ENCODE results near the gene TRAPPC14. TPM values are rescaled to one million over a fixed set of nuclear protein-coding genes. Genes with fewer than 3 reads are reported as not detected.

TRAPPC14 gene
- 9.5 TPM for polyA plus RNA-seq (2013, experiment 1 of 2)
- 8.9 TPM for polyA plus RNA-seq (2013, experiment 2 of 2)

GRCh38 chr7:100158229-100159098 is at the start of gene TRAPPC14:
TRAPPC14 (minus strand) TSS chr7:100158723; CDS start chr7:100158499, 224 bp downstream.
- no peak within 1 kb of the TSS for H2BK15ac ChIP-seq (ENCODE audit: low read length)
- H3K36me3 ChIP-seq (replicated peaks in 1 of 2; ENCODE audit: control insufficient read depth in 2 of 2, insufficient read depth in 2 of 2, low read length in 2 of 2), result peaks cover 24 to 41% of the 10 kb centered on the region in 2 donors
- H3K4me3 ChIP-seq (ENCODE audit: low read length in 2 of 2), result peak within 1 kb of the TSS; percentile 87 to 97
- H3K79me1 ChIP-seq (ENCODE audit: low read depth, low read length), result peaks cover 5% of the 10 kb centered on the region
- H3K27me3 ChIP-seq (ENCODE audit: control insufficient read depth in 3 of 3, insufficient read depth in 3 of 3, low read depth in 1 of 3, low read length in 3 of 3), result no peaks in the 10 kb centered on the region
- peak within 1 kb of the TSS; percentile 63 for H3K27ac ChIP-seq (replicated peaks; ENCODE audit: low read length)
- peak; percentile 87 for DNase-seq (ENCODE audit: low spot score)
- H3K4me1 ChIP-seq (ENCODE audit: control insufficient read depth in 2 of 2, insufficient read depth in 1 of 2, low read depth in 1 of 2, low read length in 2 of 2), result peaks cover 5 to 11% of the 10 kb centered on the region in 2 donors
- no peak within 1 kb of the TSS for H2BK12ac ChIP-seq (ENCODE audit: low read length)
- H3K14ac ChIP-seq (ENCODE audit: low read length), result no peak within 1 kb of the TSS
- no peaks in the 10 kb centered on the region for H3K9me3 ChIP-seq (replicated peaks in 1 of 2; ENCODE audit: control insufficient read depth in 2 of 2, insufficient read depth in 1 of 2, low read depth in 1 of 2, low read length in 2 of 2)
- peak within 1 kb of the TSS; percentile 89 for H3K9ac ChIP-seq (ENCODE audit: low read depth, low read length, poor library complexity)
- H2AK5ac ChIP-seq (ENCODE audit: low read depth, low read length), result peak within 1 kb of the TSS; percentile 69
- no peak within 1 kb of the TSS for H4K8ac ChIP-seq (ENCODE audit: low read depth, low read length)
- peak within 1 kb of the TSS; percentile 92 for H3K4me2 ChIP-seq (ENCODE audit: insufficient read depth, low read length, poor library complexity, severe bottlenecking)
- peak within 1 kb of the TSS; percentile 1 for H3K4ac ChIP-seq (ENCODE audit: low read length)
- H3K23ac ChIP-seq (ENCODE audit: low read depth, low read length, poor library complexity), result peak within 1 kb of the TSS; percentile 87
- no peak within 1 kb of the TSS for H2BK120ac ChIP-seq (ENCODE audit: low read depth, low read length)
- H2BK5ac ChIP-seq (ENCODE audit: low read length), result peak within 1 kb of the TSS; percentile 55
- peak within 1 kb of the TSS; percentile 88 for H2AFZ ChIP-seq (ENCODE audit: low read length)
- WGBS, 2 donors (ENCODE audit: extremely low coverage in 2 of 2, insufficient read length in 2 of 2, insufficient replicate concordance in 1 of 2), result no CpG with 5 or more reads among the region's 87 CpGs
- no peak within 1 kb of the TSS for H4K91ac ChIP-seq (ENCODE audit: low read depth, low read length, poor library complexity)
- H3K18ac ChIP-seq (ENCODE audit: low read length), result peak within 1 kb of the TSS; percentile 86

DNA sequence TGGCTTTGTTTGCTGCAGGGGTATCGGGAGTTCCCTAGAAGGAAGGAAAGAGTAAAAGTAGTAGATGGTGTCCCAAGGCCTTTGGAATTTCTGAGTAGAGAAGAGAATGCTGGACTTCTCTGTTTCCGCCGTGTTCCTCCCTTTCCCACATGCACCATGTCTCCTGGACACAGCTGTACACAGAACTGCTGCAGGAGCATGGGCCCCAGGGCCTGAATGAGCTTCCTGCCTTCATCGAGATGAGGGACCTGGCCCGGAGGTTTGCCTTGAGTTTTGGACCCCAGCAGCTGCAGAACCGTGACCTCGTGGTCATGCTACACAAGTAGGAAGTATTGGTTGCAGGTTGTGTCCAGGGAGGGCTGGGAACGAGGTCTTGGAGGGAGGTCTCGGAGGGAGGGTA is 45.9 kb upstream of the TRAPPC14 start:
- H2AK5ac ChIP-seq (ENCODE audit: low read depth, low read length), result no peak overlapping the region
- H4K91ac ChIP-seq (ENCODE audit: low read depth, low read length, poor library complexity), result no peak overlapping the region
- no peak overlapping the region for H2BK15ac ChIP-seq (ENCODE audit: low read length)
- no CpG with 5 or more reads among the region's 9 CpGs for WGBS, 2 donors (ENCODE audit: extremely low coverage in 2 of 2, insufficient read length in 2 of 2, insufficient replicate concordance in 1 of 2)
- H3K4me2 ChIP-seq (ENCODE audit: insufficient read depth, low read length, poor library complexity, severe bottlenecking), result no peak overlapping the region
- H3K4me1 ChIP-seq (ENCODE audit: control insufficient read depth in 2 of 2, insufficient read depth in 1 of 2, low read depth in 1 of 2, low read length in 2 of 2), result peaks cover 4 to 6% of the 10 kb centered on the region in 2 donors
- H2BK12ac ChIP-seq (ENCODE audit: low read length), result no peak overlapping the region
- no peaks in the 10 kb centered on the region for H3K79me1 ChIP-seq (ENCODE audit: low read depth, low read length)
- peaks cover 0 to 2% (median 0%) of the 10 kb centered on the region in 3 experiments for H3K27me3 ChIP-seq (ENCODE audit: control insufficient read depth in 3 of 3, insufficient read depth in 3 of 3, low read depth in 1 of 3, low read length in 3 of 3)
- no peak overlapping the region for H3K4ac ChIP-seq (ENCODE audit: low read length)
- no peak overlapping the region for H3K23ac ChIP-seq (ENCODE audit: low read depth, low read length, poor library complexity)
- no peak for DNase-seq (ENCODE audit: low spot score)
- H2AFZ ChIP-seq (ENCODE audit: low read length), result no peak overlapping the region
- H2BK5ac ChIP-seq (ENCODE audit: low read length), result no peak overlapping the region
- no peak overlapping the region for H3K9ac ChIP-seq (ENCODE audit: low read depth, low read length, poor library complexity)
- no peak overlapping the region for H2BK120ac ChIP-seq (ENCODE audit: low read depth, low read length)
- no peak overlapping the region for H3K27ac ChIP-seq (replicated peaks; ENCODE audit: low read length)
- H3K18ac ChIP-seq (ENCODE audit: low read length), result peak overlapping the region; percentile 33
- peaks cover 0 to 2% of the 10 kb centered on the region in 2 donors for H3K9me3 ChIP-seq (replicated peaks in 1 of 2; ENCODE audit: control insufficient read depth in 2 of 2, insufficient read depth in 1 of 2, low read depth in 1 of 2, low read length in 2 of 2)
- H3K36me3 ChIP-seq (replicated peaks in 1 of 2; ENCODE audit: control insufficient read depth in 2 of 2, insufficient read depth in 2 of 2, low read length in 2 of 2), result peaks cover 0 to 1% of the 10 kb centered on the region in 2 donors
- H3K4me3 ChIP-seq (ENCODE audit: low read length in 2 of 2), result peak overlapping the region in 1 of 2 donors; percentile 21
- no peak overlapping the region for H4K8ac ChIP-seq (ENCODE audit: low read depth, low read length)
- H3K14ac ChIP-seq (ENCODE audit: low read length), result no peak overlapping the region

DNA sequence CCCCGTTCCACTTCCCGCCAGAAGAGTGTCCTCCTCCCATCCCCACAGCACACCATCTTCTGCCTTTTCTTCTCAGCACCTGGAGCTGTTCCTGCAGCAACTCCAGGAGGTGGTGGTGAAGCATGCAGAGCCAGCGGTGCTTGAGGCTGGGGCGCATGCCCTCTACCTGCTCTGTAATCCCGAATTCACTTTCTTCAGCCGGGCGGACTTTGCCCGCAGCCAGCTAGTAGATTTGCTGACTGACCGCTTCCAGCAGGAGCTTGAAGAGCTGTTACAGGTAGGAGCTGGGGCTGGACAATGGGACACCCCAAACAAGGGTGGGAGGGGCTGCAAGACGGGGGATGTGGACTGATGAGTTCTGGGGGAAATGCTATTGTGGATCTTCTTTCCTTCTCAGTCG is 42.2 kb upstream of the TRAPPC14 start:
- H3K4ac ChIP-seq (ENCODE audit: low read length), result no peak overlapping the region
- H2AK5ac ChIP-seq (ENCODE audit: low read depth, low read length), result no peak overlapping the region
- H3K27me3 ChIP-seq (ENCODE audit: control insufficient read depth in 3 of 3, insufficient read depth in 3 of 3, low read depth in 1 of 3, low read length in 3 of 3), result peaks cover 0 to 2% (median 0%) of the 10 kb centered on the region in 3 experiments
- H3K27ac ChIP-seq (replicated peaks; ENCODE audit: low read length), result no peak overlapping the region
- H2BK120ac ChIP-seq (ENCODE audit: low read depth, low read length), result no peak overlapping the region
- no peak overlapping the region for H2BK5ac ChIP-seq (ENCODE audit: low read length)
- no peak overlapping the region for H3K4me3 ChIP-seq (ENCODE audit: low read length in 2 of 2)
- H3K4me2 ChIP-seq (ENCODE audit: insufficient read depth, low read length, poor library complexity, severe bottlenecking), result no peak overlapping the region
- peaks cover 0 to 2% of the 10 kb centered on the region in 2 donors for H3K9me3 ChIP-seq (replicated peaks in 1 of 2; ENCODE audit: control insufficient read depth in 2 of 2, insufficient read depth in 1 of 2, low read depth in 1 of 2, low read length in 2 of 2)
- H3K23ac ChIP-seq (ENCODE audit: low read depth, low read length, poor library complexity), result no peak overlapping the region
- no peak overlapping the region for H3K9ac ChIP-seq (ENCODE audit: low read depth, low read length, poor library complexity)
- H3K18ac ChIP-seq (ENCODE audit: low read length), result no peak overlapping the region
- no peak overlapping the region for H3K14ac ChIP-seq (ENCODE audit: low read length)
- H2AFZ ChIP-seq (ENCODE audit: low read length), result no peak overlapping the region
- H3K36me3 ChIP-seq (replicated peaks in 1 of 2; ENCODE audit: control insufficient read depth in 2 of 2, insufficient read depth in 2 of 2, low read length in 2 of 2), result peaks cover 0 to 1% of the 10 kb centered on the region in 2 donors
- H2BK12ac ChIP-seq (ENCODE audit: low read length), result no peak overlapping the region
- WGBS, 2 donors (ENCODE audit: extremely low coverage in 2 of 2, insufficient read length in 2 of 2, insufficient replicate concordance in 1 of 2), result no CpG with 5 or more reads among the region's 11 CpGs
- DNase-seq (ENCODE audit: low spot score), result no peak
- no peak overlapping the region for H2BK15ac ChIP-seq (ENCODE audit: low read length)
- peaks cover 4 to 6% of the 10 kb centered on the region in 2 donors for H3K4me1 ChIP-seq (ENCODE audit: control insufficient read depth in 2 of 2, insufficient read depth in 1 of 2, low read depth in 1 of 2, low read length in 2 of 2)
- H4K91ac ChIP-seq (ENCODE audit: low read depth, low read length, poor library complexity), result no peak overlapping the region
- H4K8ac ChIP-seq (ENCODE audit: low read depth, low read length), result no peak overlapping the region
- no peaks in the 10 kb centered on the region for H3K79me1 ChIP-seq (ENCODE audit: low read depth, low read length)

DNA sequence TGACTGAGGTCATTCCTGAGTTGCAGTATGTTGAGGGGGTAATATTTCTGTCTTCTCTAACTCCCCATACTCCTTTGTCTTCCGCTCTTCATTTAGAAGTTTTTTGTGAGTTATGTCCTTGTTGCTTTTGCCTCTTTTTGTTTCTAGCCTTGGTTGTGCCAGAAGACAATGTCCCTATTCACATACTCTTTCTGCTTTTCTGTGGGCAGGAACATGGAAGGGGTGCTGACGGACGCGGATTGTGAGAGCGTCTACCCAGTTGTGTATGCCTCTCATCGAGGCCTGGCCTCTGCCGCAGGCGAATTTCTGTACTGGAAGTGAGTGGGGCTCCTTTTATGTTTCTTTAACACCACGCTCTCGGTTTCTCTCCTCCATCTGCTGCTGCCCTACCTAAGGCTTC is 39.7 kb upstream of the TRAPPC14 start:
- H3K27me3 ChIP-seq (ENCODE audit: control insufficient read depth in 3 of 3, insufficient read depth in 3 of 3, low read depth in 1 of 3, low read length in 3 of 3), result peaks cover 0 to 2% (median 0%) of the 10 kb centered on the region in 3 experiments
- H2BK15ac ChIP-seq (ENCODE audit: low read length), result no peak overlapping the region
- DNase-seq (ENCODE audit: low spot score), result no peak
- H3K79me1 ChIP-seq (ENCODE audit: low read depth, low read length), result no peaks in the 10 kb centered on the region
- H3K4me3 ChIP-seq (ENCODE audit: low read length in 2 of 2), result no peak overlapping the region
- H2AFZ ChIP-seq (ENCODE audit: low read length), result no peak overlapping the region
- H3K4ac ChIP-seq (ENCODE audit: low read length), result no peak overlapping the region
- H3K36me3 ChIP-seq (replicated peaks in 1 of 2; ENCODE audit: control insufficient read depth in 2 of 2, insufficient read depth in 2 of 2, low read length in 2 of 2), result peaks cover 0 to 1% of the 10 kb centered on the region in 2 donors
- no peak overlapping the region for H3K4me2 ChIP-seq (ENCODE audit: insufficient read depth, low read length, poor library complexity, severe bottlenecking)
- no peak overlapping the region for H4K8ac ChIP-seq (ENCODE audit: low read depth, low read length)
- no peak overlapping the region for H3K14ac ChIP-seq (ENCODE audit: low read length)
- H3K18ac ChIP-seq (ENCODE audit: low read length), result no peak overlapping the region
- H2AK5ac ChIP-seq (ENCODE audit: low read depth, low read length), result no peak overlapping the region
- peaks cover 0 to 2% of the 10 kb centered on the region in 2 donors for H3K9me3 ChIP-seq (replicated peaks in 1 of 2; ENCODE audit: control insufficient read depth in 2 of 2, insufficient read depth in 1 of 2, low read depth in 1 of 2, low read length in 2 of 2)
- no CpG with 5 or more reads among the region's 10 CpGs for WGBS, 2 donors (ENCODE audit: extremely low coverage in 2 of 2, insufficient read length in 2 of 2, insufficient replicate concordance in 1 of 2)
- no peak overlapping the region for H4K91ac ChIP-seq (ENCODE audit: low read depth, low read length, poor library complexity)
- H3K9ac ChIP-seq (ENCODE audit: low read depth, low read length, poor library complexity), result no peak overlapping the region
- H3K4me1 ChIP-seq (ENCODE audit: control insufficient read depth in 2 of 2, insufficient read depth in 1 of 2, low read depth in 1 of 2, low read length in 2 of 2), result peaks cover 0 to 4% of the 10 kb centered on the region in 2 donors
- no peak overlapping the region for H2BK5ac ChIP-seq (ENCODE audit: low read length)
- H2BK120ac ChIP-seq (ENCODE audit: low read depth, low read length), result no peak overlapping the region
- H3K27ac ChIP-seq (replicated peaks; ENCODE audit: low read length), result no peak overlapping the region
- no peak overlapping the region for H3K23ac ChIP-seq (ENCODE audit: low read depth, low read length, poor library complexity)
- no peak overlapping the region for H2BK12ac ChIP-seq (ENCODE audit: low read length)

Measured in neuronal stem cell (in vitro differentiated cells).